ENCODE results near the gene RAP1GAP2.

- TF ChIP-seq CTCF (IDR thresholded peaks at IDR 0.05), result no peak
- TF ChIP-seq EP300 (IDR thresholded peaks at IDR 0.05), result peak; percentile 62
- TF ChIP-seq POLR2AphosphoS5 (IDR thresholded peaks at IDR 0.05), result peak; percentile 39 to 89 (median 80)
Observed at GRCh38 chr17:2982854-2983253, 186.6 kb downstream of the RAP1GAP2 start.
